HG02852 (cell line): ENCODE data around the gene SEC61B.
"Not testable (repeated sequence)": the region's sequence is repeated elsewhere in the genome, so short reads cannot be mapped to it uniquely, and the experiment has no call there.

ENCODE experiments used
- ATAC-seq: cut with Tn5 transposase; IDR thresholded peaks from one replicate; pipeline ENCODE4 v1.9.1; 2021; ENCODE audit warnings: mild to moderate bottlenecking, moderate library complexity; ENCODE audit not compliant: unreplicated experiment

SEC61B gene

DNA sequence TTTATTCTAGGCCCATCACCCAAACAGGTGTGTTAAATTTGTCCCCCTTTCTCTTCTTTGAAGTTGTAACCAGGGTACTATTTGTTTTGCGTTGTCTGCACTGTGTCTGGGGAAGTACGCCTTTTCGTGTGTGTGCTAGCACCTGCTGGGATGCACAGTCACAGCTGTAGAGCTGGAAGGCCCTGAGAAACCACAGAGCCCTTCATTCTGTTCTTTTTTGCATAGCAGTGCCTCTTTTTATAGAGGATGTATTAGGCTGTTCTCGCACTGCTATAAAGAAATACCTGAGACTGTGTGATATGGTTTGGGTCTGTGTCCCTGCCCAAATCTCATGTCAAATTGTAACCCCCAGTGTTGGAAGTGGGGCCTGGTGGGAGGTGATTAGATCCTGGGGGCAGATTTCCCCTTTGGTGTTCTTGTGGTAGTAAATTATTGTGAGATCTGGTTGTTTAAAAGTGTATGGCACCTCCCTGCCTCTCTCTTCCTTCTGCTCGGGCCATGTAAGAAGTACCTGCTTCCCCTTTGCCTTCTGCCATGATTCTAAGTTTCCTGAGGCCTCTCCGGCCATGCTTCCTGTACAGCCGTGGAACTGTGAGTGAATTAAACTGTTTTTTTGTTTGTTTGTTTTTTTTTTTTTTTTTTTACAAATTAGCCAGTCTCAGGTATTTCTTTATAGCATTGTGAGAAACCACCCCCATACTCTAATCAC, 14.0 kb downstream of the SEC61B start:
- ATAC-seq, result peak; percentile 96

DNA sequence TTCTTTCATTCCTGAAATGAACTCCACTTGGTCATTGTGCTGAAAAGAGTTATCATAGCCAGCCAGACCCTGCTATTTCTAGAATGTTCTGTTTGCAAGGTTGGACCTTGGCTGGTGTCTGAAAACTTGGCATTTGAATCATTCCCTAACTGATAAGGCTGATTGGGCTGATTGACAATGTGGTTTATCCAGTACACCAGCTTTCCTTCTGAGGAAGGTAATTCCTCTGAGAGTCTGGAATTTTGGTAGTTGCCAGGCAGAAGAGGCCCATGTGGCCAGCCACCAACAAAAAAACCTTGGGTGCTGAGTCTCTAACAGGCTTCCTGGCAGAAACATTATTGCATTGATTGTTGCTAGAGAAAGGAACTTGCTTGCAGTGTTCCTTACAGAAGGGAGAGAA, 15.3 kb downstream of the SEC61B start:
- no peak for ATAC-seq

DNA sequence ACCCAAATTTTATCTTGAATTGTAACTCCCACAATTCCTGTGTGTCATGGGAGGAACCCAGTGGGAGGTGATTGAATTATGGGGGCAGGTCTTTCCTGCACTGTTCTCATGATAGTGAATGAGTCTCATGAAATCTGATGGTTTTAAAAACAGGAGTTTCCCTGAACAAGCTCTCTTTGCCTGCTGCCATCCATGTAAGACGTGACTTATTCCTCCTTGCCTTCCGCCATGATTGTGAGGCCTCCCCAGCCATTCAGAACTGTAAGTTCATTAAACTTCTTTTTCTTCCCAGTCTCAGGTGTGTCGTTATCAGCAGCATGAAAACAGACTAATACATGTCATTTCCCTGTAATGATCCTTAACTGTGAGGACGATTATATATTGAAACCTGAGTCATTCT, 15.8 kb downstream of the SEC61B start:
- ATAC-seq, result not testable (repeated sequence)

DNA sequence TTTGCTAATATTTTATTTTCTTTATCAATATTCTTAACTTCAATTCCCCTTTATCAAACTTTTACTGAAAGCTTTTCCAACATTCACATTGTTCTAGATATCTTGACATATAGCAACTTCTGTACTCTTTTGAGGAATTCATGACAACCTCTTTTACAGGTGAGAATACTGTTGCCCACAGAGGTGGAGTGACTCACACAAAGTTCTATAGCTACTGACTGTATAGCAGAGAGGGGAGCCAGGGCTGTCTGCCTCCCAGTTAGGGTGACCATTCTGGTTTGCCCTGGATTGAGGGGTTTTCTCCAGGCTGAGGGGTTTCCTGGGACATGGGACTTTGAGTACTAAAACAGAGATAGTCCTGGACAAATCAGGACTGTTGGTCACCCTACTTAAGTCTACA, 16.2 kb downstream of the SEC61B start:
- ATAC-seq, result no peak

DNA sequence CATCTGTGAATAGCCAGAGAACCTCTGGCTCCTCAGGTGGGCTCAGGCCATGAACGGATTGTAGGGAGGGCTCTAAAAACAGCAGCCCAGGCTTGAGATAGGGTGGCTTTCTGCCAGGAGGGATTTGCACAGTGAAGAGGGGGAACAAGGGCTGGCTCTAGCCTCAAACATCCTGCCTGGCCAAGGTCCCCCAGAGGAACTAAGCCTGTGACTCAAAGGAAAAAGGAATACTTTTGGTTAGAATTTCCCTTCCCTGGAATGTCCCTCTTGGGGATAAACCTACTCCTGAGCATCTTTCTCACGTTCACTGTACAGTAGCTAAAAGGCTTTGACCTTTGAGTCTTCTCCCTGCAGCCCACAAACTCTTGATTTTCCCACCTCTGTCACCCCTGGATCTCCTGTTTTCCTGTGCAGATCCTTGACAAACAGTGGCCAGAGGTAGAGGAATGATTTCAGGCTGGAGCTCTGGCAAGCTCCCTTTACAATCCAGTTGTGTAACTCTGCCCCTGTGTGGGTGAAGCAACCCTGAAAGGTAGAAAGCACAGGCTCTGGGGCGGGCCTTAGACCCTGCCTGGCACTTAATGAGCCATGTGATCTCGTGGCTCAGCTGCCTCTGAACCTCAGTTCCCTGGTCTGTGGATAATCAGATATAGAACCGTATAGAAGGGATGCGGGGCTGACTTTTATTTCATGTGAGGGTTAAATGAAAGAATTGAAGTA, 17.4 kb downstream of the SEC61B start:
- no peak for ATAC-seq

DNA sequence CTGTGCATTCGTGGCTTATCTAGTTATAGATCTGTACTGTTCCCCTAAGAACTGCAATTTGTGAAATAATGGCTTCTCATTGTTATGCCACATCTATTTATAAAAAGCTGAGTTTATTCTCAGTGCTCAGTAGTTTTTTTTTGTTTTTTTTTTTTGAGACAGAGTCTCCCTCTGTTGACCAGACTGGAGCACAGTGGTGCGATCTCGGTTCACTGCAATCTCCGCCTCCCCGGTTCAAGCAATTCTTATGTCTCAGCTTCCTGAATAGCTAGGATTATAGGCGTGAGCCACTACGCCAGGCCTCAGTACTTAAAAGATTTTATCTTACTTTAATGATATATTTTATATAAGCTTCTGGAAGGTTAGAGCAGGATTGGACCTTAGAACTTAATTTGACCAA, 19.0 kb downstream of the SEC61B start:
- ATAC-seq, result no peak

DNA sequence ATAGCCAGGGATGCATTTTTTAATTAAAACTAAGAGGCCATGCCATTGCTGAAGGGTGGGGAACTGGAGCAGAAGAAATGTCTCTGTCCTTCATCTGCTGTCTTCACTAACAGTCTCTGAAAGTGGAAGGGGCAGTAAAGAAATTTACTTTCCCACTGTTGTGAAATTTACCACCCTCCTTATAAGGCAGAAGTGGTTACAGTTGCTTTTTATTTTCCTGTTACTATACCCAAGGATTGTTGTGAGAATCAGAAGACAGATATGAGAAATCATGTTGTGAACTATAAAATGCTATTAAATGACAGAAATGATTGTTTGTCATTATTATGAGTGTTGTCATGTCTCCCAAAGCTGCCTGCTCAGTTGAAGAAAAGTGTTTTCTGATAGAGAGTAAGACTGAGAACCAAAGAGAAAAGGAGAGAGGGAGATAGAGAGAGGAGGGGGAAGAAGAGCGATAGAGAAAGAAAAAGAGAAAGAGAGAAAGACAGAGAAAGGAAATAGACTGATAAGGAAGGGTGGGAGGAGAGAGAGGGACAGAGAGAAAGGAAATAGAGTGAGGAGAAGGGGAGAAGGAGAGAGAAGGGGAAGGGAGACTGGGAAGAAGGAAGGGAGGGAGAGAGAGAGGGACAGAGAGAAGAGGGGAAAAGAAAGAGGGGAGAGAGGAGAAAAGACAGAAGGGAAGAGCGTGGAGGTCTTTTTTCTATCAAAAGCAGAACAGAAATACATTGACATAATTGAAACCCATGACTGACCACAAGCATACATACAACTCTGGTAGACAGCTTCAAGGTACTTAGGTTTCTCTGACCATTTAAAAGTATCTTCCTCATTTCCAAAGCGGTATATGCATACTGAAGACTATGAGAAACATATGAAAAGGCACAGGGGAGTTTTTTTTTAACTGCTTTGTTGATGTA, 22.5 kb downstream of the SEC61B start:
- peak; percentile 94 for ATAC-seq

DNA sequence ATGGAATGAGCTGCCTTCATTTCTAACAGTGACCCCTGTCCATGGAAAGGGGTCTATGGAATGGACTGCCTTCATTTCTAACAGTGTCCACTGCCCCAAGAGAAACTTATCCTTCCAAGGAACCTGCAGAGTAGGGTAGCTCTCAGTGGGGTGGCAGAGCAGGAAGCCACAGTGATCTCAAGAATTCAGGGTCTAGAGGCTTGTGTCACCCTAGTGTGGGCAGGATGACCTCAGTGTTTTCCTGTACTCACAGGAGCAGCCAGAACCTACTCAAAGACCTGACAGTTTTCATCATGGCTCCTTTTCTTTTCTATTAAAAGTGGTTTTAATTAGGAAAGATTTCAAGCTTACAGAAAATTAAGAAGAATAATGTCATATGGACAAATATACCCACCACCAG, 27.5 kb downstream of the SEC61B start:
- no peak for ATAC-seq

DNA sequence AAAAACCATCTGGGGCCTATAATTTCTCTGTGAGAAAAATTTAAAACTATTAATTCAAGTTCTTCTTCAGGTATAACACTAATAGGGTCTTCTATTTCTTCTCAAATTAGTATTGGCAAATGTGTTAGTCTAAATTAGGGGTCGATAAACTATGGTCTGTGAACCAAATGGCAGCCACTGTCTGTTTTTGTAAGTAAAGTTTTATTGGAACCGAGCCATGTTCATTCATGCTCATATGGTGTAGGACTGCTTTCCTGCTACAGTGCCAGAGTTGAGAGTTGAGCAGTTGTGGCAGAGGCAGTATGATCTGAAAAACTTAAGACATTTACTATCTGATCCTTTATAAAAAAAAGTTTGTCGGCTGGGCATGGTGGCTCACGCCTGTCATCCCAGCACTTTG, 29.1 kb downstream of the SEC61B start:
- ATAC-seq, result no peak

DNA sequence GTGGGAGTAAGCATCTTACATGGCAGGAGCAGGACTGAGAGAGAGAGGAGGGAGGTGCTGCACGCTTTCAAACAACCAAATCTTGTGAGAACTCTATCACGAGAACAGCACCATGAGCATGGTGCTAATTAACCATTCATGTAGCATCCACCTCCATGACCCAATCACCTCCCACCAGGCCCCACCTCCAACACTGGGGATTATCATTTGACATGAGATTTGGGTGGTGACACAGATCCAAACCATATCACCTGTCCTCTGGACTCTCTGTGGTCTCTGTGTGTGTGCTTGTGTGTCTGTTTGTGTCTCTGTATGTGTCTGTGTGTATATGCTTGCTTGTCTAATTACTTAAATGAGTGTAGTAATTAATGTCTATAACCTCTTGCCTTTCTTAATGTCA, 31.1 kb downstream of the SEC61B start:
- peak; percentile 42 for ATAC-seq

DNA sequence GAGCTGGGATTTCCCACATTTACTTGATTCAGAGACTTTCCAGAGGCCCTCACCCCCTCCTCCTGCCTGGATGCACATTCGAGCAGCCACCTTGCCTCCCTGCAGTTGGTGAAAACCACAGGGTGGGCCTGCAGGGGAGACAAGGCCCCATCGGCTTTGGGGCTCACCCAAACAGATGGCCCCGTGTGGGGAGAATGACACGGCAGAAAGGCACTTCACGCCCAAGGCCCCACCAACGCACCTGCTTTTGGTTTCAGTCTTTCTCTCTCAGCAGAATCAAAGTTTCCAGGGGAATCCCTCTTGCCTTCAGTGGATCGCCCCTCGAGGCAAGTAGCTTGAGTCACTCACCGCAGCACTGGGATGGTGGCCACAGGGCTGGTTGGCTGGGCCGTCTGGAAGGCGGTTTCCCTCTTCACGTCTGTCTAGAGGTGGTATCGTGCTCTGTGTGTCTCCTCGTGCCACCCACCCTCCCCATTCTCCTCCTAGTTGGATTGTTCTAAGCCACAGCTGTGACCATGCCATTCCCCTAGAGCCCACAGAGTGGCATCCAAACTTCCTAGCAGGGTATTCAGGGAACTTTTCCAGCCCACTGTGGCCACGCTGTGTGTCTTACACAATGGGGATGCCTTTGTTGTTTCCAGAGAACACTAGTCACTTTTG, 31.8 kb downstream of the SEC61B start:
- ATAC-seq, result peak; percentile 88

DNA sequence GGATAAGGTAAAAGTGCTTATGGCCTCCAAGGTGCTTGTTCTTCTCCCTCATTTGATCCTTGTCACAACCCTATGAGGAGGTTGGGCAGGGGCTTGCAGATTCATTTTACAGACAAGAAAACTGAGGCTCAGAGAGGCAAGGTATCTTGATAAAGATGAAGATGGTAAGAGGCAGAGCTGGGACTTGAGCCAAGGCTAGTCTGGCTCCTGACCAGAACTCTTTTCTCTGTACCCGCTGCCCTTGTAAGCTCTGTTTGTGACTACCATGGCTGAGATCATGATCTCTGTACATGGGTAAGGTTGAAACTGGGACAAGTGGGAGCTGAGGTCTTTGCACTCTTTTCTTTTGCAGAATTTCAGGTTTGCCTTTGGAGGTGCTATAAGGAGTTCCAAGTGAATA, 33.6 kb downstream of the SEC61B start:
- ATAC-seq, result no peak

DNA sequence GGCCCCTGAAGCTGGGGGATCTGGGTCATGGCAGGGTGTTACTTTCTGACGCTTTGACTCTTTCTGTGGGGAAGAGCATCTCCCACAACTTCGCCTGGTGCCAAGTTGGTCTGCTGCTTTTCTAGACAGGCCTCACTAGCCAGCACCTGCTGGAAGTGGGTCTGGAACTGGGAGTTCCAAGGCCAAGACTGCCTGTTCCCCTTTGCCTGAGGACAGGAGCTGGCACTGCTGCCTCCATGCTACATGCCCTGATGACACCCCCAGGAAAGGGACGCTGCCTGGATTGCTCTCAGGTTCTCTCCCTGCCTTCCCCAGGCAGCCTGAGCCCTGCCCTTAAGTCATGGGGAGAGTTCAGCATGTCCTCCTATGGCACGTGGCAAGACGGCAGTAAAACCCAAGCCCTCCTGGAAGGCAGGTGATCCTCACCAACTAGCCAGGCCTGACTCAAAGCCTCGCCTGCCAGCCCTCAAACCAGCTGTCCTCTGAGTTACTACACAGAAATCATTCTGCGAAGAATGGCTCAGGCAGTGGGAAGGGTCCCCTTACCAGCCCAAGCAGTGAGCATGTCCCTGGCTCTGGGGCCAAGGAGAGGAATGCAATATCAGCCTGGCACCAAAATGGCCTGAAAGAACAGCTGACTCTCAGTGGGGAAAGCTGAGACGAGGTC, 35.8 kb downstream of the SEC61B start:
- no peak for ATAC-seq

DNA sequence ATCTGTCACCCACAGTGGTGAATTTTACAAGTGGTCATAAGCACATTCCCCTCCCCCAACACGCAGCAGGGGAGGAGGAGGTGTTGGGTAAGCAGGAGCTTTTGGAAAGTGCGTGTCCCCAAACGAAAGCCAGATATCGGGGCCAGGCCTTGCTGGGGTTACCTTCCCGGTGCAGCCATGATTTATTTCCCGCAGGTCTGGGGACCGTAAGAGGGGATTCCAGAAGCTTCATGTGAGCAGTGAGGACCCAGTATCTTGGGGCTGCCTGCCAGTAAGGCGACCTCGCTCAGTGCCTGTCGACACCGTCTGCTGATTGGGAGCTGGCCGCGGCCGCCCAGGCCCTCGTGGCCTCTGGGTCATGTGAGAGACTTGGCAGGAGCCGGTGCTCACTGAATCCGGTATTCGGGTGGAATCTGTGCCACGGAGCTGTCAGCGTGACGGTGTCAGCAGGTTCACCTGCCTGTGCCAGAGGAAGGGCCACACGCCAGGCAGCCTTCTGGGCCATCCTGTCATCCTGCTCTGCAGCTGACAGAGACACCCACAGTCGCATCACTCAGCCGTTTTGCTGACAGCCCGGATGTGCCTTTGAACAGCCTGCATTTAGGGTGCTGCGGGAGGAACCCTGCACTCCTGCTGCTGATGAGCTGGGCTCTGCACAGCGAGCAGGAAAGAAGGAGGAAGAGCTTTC, 37.3 kb downstream of the SEC61B start:
- no peak for ATAC-seq

DNA sequence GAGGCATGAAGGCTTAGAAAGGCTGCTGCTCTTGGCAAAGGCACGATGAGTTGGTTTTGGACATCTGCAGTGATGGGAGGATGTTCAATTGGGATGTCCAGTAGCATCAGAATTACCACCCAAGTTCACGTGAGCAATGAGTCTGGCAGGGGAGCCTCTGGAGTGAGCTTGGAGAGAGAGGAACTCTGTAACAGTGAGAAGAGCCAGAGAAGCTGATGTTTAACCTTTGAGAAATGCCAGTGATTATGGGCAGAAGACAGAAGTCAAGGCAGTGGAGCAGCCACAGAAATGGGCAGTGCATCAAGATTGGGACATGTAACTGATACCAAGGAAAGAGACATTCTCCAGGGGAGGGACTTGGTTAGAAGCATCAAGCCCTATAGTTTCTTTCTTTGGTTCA, 39.8 kb downstream of the SEC61B start:
- no peak for ATAC-seq

DNA sequence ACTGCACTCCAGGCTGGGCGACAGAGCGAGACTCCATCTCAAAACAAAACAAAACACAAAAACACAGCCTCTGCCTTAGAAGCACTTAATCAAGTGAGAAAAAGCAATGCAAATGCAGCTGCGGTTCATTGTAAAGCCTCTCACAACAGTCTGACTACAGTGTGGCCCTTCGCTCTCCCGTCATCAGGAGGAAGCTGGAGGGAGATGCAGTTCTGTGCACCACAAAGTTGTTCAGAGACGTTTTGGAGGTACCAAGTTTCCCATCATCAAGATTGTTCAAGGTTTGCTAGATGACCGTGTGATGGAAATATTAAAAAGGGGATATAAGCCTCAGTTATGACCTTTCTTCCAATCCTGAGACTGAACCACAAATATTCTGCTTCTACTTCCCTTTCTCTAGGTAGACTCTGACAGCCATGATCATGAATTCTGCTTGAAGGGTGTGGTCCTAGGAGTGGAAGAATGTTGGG, 40.9 kb downstream of the SEC61B start:
- ATAC-seq, result peak; percentile 66

DNA sequence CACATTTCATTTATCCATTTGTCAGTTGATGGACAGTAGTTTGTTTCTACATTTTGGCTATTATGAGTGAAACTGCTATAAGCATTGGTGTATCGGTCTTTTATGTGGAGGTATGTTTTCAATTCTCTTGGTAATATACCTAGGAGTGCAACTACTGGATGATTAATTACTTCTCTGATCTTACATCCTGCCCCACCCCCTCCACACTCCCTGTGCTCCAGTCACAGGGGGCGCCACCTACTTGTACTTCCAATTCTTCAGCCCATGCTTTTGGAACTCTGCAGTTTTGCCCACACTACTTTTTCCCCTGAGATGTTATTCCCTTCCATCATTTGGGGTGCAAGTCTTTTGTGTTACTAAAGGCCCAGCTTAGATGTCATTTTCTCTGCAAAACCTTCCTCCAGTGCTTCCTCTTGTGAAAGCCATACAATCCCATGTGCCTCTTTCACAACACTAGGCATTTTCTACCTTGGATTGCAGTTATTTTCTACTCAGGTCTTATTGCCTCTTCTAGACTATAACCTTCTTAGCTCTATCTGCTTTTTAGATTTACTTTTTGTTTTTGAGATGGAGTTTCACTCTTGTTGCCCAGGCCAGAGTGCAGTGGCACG, 42.1 kb downstream of the SEC61B start:
- no peak for ATAC-seq

DNA sequence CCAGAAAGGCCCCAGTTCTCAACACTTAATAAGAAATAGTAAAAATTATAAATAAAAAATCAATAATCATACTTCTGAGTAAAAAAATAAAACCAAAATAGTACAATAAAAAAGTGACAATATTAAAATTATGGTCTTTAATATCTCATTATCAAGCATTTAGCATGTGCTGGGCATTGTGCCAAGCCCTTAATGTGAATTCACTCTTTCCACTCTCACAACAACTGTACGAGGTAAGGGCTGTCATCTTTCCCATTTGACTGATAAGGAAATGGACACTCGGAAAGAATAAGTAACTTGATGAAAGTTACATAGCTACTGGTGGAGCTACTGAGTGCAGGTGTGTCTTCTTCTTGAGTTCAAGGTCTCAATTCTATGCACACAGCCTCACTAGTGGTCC, 43.6 kb downstream of the SEC61B start:
- ATAC-seq, result no peak

DNA sequence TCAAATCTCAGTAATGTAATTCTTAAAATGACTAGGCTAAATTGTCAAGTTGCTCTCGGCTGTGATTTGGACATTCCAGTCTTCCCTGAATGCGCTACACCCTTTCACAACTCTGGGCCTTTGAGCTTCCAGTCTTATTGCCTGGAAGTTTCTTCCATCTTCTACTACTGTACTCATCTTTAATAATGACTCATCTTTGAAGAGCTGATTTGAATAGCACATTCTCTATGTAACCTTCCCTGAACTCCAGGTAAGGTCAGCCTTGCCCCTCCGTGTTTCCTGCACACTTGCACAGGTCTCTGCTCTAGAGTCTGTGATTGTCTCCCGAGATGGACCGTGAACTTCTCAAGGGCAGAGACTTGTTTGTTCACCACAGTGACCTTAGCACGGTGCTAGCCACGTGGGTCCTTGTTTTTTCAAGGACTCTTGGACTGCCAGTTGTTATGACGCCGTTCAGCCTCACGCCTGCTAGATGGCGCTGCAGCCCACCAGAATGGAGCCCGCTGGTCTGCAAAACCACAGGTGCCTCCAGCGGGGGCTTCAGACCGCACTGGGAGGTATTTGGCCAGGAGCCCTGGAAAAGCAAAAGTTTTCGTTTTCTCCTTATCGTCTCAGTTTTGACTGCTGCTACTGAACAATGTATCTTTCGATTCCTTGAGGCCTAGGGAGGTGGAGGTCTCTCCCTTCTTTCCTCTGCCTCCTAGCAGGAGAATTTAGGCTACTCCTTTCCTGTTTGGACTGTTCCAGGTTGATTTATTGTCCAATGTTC, 44.4 kb downstream of the SEC61B start:
- peak; percentile 55 for ATAC-seq
